PC-3 (cell line): ENCODE results near the gene REEP3.

ENCODE experiments used
- CTCF ChIP-seq: fragments of 300-600 bp; sonication (generic); conservative IDR thresholded peaks from 2 replicates; pipeline ENCODE4 v1.5.1; 2017; ENCODE audit warnings: antibody characterized with exemption, low read depth, mild to moderate bottlenecking, low read length
- EZH2 ChIP-seq: fragments of 300-600 bp; sonication (generic); IDR thresholded peaks from one replicate; pipeline ENCODE4 v1.6.1; 2017; ENCODE audit warnings: antibody characterized with exemption, mild to moderate bottlenecking, low read length; ENCODE audit not compliant: unreplicated experiment

GRCh38 chr10:63583909-63584724 is 62.9 kb downstream of the REEP3 start:
- no peak for TF ChIP-seq CTCF
- TF ChIP-seq EZH2: no peak
